Adrenal gland (tissue), 12 donors: Measurements from ENCODE around the gene TPT1. TPM values are rescaled to one million over a fixed set of nuclear protein-coding genes. Genes with fewer than 3 reads are reported as not detected.

Experiments
- DNase-seq, 7 donors: peaks; one replicate each; pipeline ENCODE4 v3.0.0-alpha.2; 2019 to 2020
- H3K27ac ChIP-seq, 5 donors: fragments of 200-600 bp; sonication (generic) in 4 of 5; 1 replicate in 3 of 5; 2 replicates in 2 of 5; pipeline versions ENCODE4 v1.5.1 to v1.8.0; 2016 to 2020; ENCODE audit warnings: mild to moderate bottlenecking in 1 of 5
- H3K27me3 ChIP-seq: fragments of 200-600 bp; 2 replicates; pipeline ENCODE4 v1.8.0; 2021
- H3K36me3 ChIP-seq, 2 donors: fragments of 200-600 bp; replicated peaks in 1 of 2; 1 replicate in 1 of 2; 2 replicates in 1 of 2; pipeline versions ENCODE4 v1.5.1 to v1.8.0; 2018 to 2022
- H3K4me1 ChIP-seq, 2 donors: fragments of 200-600 bp; replicated peaks in 1 of 2; 1 replicate in 1 of 2; 2 replicates in 1 of 2; pipeline versions ENCODE4 v1.5.1 to v1.8.0; 2018 to 2021
- H3K4me3 ChIP-seq, 4 donors: fragments of 200-600 bp; sonication (generic) in 3 of 4; one replicate each; pipeline ENCODE4 v1.5.1; 2016 to 2018
- H3K9me3 ChIP-seq, 3 donors: fragments of 200-600 bp; sonication (generic) in 1 of 3; replicated peaks in 1 of 3; 1 replicate in 2 of 3; 2 replicates in 1 of 3; pipeline versions ENCODE4 v1.5.1 to v1.8.0; 2016 to 2021
- CTCF ChIP-seq, 6 experiments: fragments of 450-650 bp in 4 of 6; fragments of 200-600 bp in 2 of 6; sonication (generic) in 1 of 6; IDR thresholded peaks; 1 replicate in 5 of 6; 2 replicates in 1 of 6; pipeline versions ENCODE4 v1.5.1 to v1.8.0; 2016 to 2021; ENCODE audit warnings: antibody characterized with exemption in 6 of 6, mild to moderate bottlenecking in 2 of 6, moderate library complexity in 1 of 6
- POLR2A ChIP-seq, 2 donors: fragments of 450-650 bp; IDR thresholded peaks; one replicate each; pipeline ENCODE4 v1.6.1; 2017; ENCODE audit warnings: antibody characterized with exemption in 2 of 2, mild to moderate bottlenecking in 2 of 2, moderate library complexity in 1 of 2
- WGBS, 4 donors: extraction: QIAGEN DNeasy Blood & Tissue Kit in 2 of 4; methylation state at CpG; one replicate each; pipeline versions ENCODE4 v1.1.5 to v1.1.7; 2013 to 2017; 5-methylcytosine and 5-hydroxymethylcytosine counted together
- intact Hi-C, 2 donors: fragments of 100-400 bp; cut with DNase I; formaldehyde crosslinking; loops; one replicate each; pipeline versions ENCODE4 v1.14.1 to v1.15.0; 2022 to 2023
- polyA plus RNA-seq, 3 donors: library from polyadenylated mRNA; stranded (reverse); fragments of 200-250 nt in 2 of 3; fragments of 350-450 nt in 1 of 3; fragmentation: Illumina TruSeq in 1 of 3; extraction: RNeasy Lipid Tissue Mini Kit (QIAGEN cat#74804) in 1 of 3; gene quantifications; one replicate each; pipeline ENCODE4 v1.2.3, GENCODE V29; 2013 to 2014
- total RNA-seq, 9 donors: library from RNA; depleted of rRNA in 4 of 9; stranded (reverse); fragments of >200 nt in 4 of 9; fragments of 120-200 nt in 1 of 9; fragmentation: NEBNext Ultra II Directional in 1 of 9; extraction: Animal tissue kit (Norgen Biotek cat#: 25700) in 1 of 9; gene quantifications; one replicate each; pipeline versions ENCODE4 v1.1.0 to v1.2.4, GENCODE V29; 2013 to 2023
- donor health status: healthy with polysubstance abuse.
- donor health status: Bipolar disorder and iron deficiency.
- donor health status: DM: yes; HTN: yes; CAD: no.
- donor health status: DM: no; HTN: no; CAD: no.
- donor health status: DM: no; HTN: no; CAD: no.
- donor health status: DM: yes; HTN: yes; CAD: no.

Gene TPT1
- total and polyA plus RNA-seq, 12 donors: 1,778 to 8,150 (median 4,385) TPM

- WGBS, 4 donors: 73 to 88% (median 82%) methylated on average over 1 of the region's 1 CpG
- Histone ChIP-seq H3K9me3 (no peaks in the 10 kb centered on the region), H3K36me3 (peaks cover 0 to 14% of the 10 kb centered on the region in 2 donors), H3K4me1 (peaks cover 18 to 64% of the 10 kb centered on the region in 2 donors), H3K27ac (peak overlapping the region in 1 of 5 donors; percentile 72), H3K27me3 (no peaks in the 10 kb centered on the region), H3K4me3 (no peak overlapping the region)
- intact Hi-C loops: no loop called here
- DNase-seq: no peak
- TF ChIP-seq CTCF (IDR thresholded peaks at IDR 0.05) (no peak), POLR2A (IDR thresholded peaks at IDR 0.05) (no peak)
Observed at GRCh38 chr13:45331123-45331619, 9.8 kb downstream of the TPT1 start.

- no peak for TF ChIP-seq CTCF (IDR thresholded peaks at IDR 0.05)
- no peak for TF ChIP-seq POLR2A (IDR thresholded peaks at IDR 0.05)
- Histone ChIP-seq H3K9me3 (no peaks in the 10 kb centered on the region), H3K4me1 (peaks cover 29 to 57% of the 10 kb centered on the region in 2 donors), H3K27ac (peak overlapping the region in 3 of 5 donors; percentile 21 to 75 (median 62)), H3K36me3 (no peaks in the 10 kb centered on the region), H3K27me3 (no peaks in the 10 kb centered on the region), H3K4me3 (no peak overlapping the region)
- intact Hi-C loops: no loop called here
- WGBS, 4 donors: 30 to 33% (median 32%) methylated on average over 3 of the region's 3 CpGs
- DNase-seq: no peak
Observed at GRCh38 chr13:45328661-45329111, 12.3 kb downstream of the TPT1 start.

GRCh38 chr13:45327253-45327955 is 13.6 kb downstream of the TPT1 start:
- DNase-seq: no peak
- intact Hi-C loops: no loop called here
- Histone ChIP-seq H3K27ac (peak overlapping the region in 2 of 5 donors; percentile 8 to 83), H3K4me3 (no peak overlapping the region), H3K27me3 (no peaks in the 10 kb centered on the region), H3K4me1 (peaks cover 26 to 44% of the 10 kb centered on the region in 2 donors), H3K9me3 (no peaks in the 10 kb centered on the region), H3K36me3 (no peaks in the 10 kb centered on the region)
- no peak for TF ChIP-seq POLR2A (IDR thresholded peaks at IDR 0.05)
- TF ChIP-seq CTCF (IDR thresholded peaks at IDR 0.05): no peak
- WGBS, 4 donors: 84 to 89% (median 89%) methylated on average over 9 of the region's 9 CpGs

GRCh38 chr13:45325806-45326205 is 15.2 kb downstream of the TPT1 start:
- H3K4me1 ChIP-seq: peaks cover 24 to 30% of the 10 kb centered on the region in 2 donors
- H3K27ac ChIP-seq: peak overlapping the region in 4 of 5 donors; percentile 65 to 86 (median 83)
- TF ChIP-seq CTCF (IDR thresholded peaks at IDR 0.05) (no peak), POLR2A (IDR thresholded peaks at IDR 0.05) (peak in 1 of 2 donors; percentile 67)
- DNase-seq: peak; percentile 75 to 91 (median 87)
- H3K27me3 ChIP-seq: no peaks in the 10 kb centered on the region
- H3K4me3 ChIP-seq: no peak overlapping the region
- WGBS, 4 donors: 17 to 38% (median 25%) methylated on average over 4 of the region's 4 CpGs
- intact Hi-C loops: no loop called here
- no peaks in the 10 kb centered on the region for H3K36me3 ChIP-seq
- H3K9me3 ChIP-seq: no peaks in the 10 kb centered on the region
